Measurements from ENCODE around the gene CAMTA2. TPM values are rescaled to one million over a fixed set of nuclear protein-coding genes. Genes with fewer than 3 reads are reported as not detected.

CAMTA2 gene
- total and polyA plus RNA-seq, 7 donors: 9.9 to 64.5 (median 24.6) TPM

GRCh38 chr17:4948166-4948930 lies 39.1 kb downstream of the CAMTA2 start, which contains the start of gene PFN1:
Gene PFN1 (minus strand): TSS chr17:4948530. CDS start chr17:4948394, 136 bp downstream.
- H3K9me3 ChIP-seq: no peaks in the 10 kb centered on the region
- peak within 1 kb of the TSS; percentile 98 to 100 (median 99) for H3K27ac ChIP-seq
- DNase-seq: peak; percentile 96
- peaks cover 0 to 55% (median 44%) of the 10 kb centered on the region in 4 donors for H3K4me1 ChIP-seq
- intact Hi-C loops (cut with DNase I): no loop called here
- peak within 1 kb of the TSS; percentile 80 to 99 (median 96) for H3K4me3 ChIP-seq
- no peaks in the 10 kb centered on the region for H3K27me3 ChIP-seq
- peaks cover 12 to 34% (median 23%) of the 10 kb centered on the region in 4 donors for H3K36me3 ChIP-seq
- WGBS, 2 donors: 0% methylated on average over 59 of the region's 59 CpGs
- TF ChIP-seq POLR2AphosphoS5 (IDR thresholded peaks at IDR 0.05) (peak; percentile 56 to 90 (median 81)), EP300 (IDR thresholded peaks at IDR 0.05) (no peak), POLR2A (IDR thresholded peaks at IDR 0.05) (peak; percentile 73 to 80), CTCF (IDR thresholded peaks at IDR 0.05) (no peak)

GRCh38 chr17:4947411-4948165 lies 39.9 kb downstream of the CAMTA2 start:
- 0 to 1% methylated on average over 56 of the region's 56 CpGs for WGBS, 2 donors
- intact Hi-C loops (cut with DNase I): no loop called here
- peak; percentile 82 for DNase-seq
- Histone ChIP-seq H3K36me3 (peaks cover 16 to 41% (median 30%) of the 10 kb centered on the region in 4 donors), H3K27ac (peak overlapping the region; percentile 98 to 100 (median 99)), H3K27me3 (no peaks in the 10 kb centered on the region), H3K9me3 (no peaks in the 10 kb centered on the region), H3K4me1 (peaks cover 0 to 57% (median 46%) of the 10 kb centered on the region in 4 donors), H3K4me3 (peak overlapping the region; percentile 80 to 99 (median 96))
- no peak for TF ChIP-seq CTCF (IDR thresholded peaks at IDR 0.05)
- peak; percentile 26 to 59 (median 46) for TF ChIP-seq POLR2AphosphoS5 (IDR thresholded peaks at IDR 0.05)

GRCh38 chr17:4947010-4947410 lies 40.5 kb downstream of the CAMTA2 start:
- Histone ChIP-seq H3K27me3 (no peaks in the 10 kb centered on the region), H3K36me3 (peaks cover 16 to 47% (median 33%) of the 10 kb centered on the region in 4 donors), H3K27ac (peak overlapping the region; percentile 98 to 100 (median 99)), H3K9me3 (no peaks in the 10 kb centered on the region), H3K4me3 (peak overlapping the region; percentile 80 to 99 (median 96)), H3K4me1 (peaks cover 0 to 61% (median 49%) of the 10 kb centered on the region in 4 donors)
- DNase-seq: peak; percentile 76
- 0% methylated on average over 7 of the region's 7 CpGs for WGBS, 2 donors
- intact Hi-C loops (cut with DNase I): no loop called here
- TF ChIP-seq EP300 (IDR thresholded peaks at IDR 0.05): no peak
- TF ChIP-seq CTCF (IDR thresholded peaks at IDR 0.05): no peak
- TF ChIP-seq POLR2AphosphoS5 (IDR thresholded peaks at IDR 0.05): peak in 2 of 4 donors; percentile 15 to 16
- TF ChIP-seq POLR2A (IDR thresholded peaks at IDR 0.05): no peak

GRCh38 chr17:4946312-4946976 lies 41.0 kb downstream of the CAMTA2 start:
- peak overlapping the region; percentile 98 to 100 (median 99) for H3K27ac ChIP-seq
- DNase-seq: no peak
- intact Hi-C loops (cut with DNase I): no loop called here
- peak overlapping the region; percentile 80 to 99 (median 96) for H3K4me3 ChIP-seq
- no peak for TF ChIP-seq CTCF (IDR thresholded peaks at IDR 0.05)
- TF ChIP-seq POLR2AphosphoS5 (IDR thresholded peaks at IDR 0.05): no peak
- TF ChIP-seq POLR2A (IDR thresholded peaks at IDR 0.05): no peak
- no peak for TF ChIP-seq EP300 (IDR thresholded peaks at IDR 0.05)
- peaks cover 0 to 65% (median 53%) of the 10 kb centered on the region in 4 donors for H3K4me1 ChIP-seq
- WGBS, 2 donors: 9 to 20% methylated on average over 16 of the region's 16 CpGs
- no peaks in the 10 kb centered on the region for H3K9me3 ChIP-seq
- no peaks in the 10 kb centered on the region for H3K27me3 ChIP-seq
- peaks cover 16 to 48% (median 33%) of the 10 kb centered on the region in 4 donors for H3K36me3 ChIP-seq

All from sigmoid colon (tissue), 7 donors.